Endothelial cell of umbilical vein (primary cell): ENCODE data around the gene ZNF559. TPM values are rescaled to one million over a fixed set of nuclear protein-coding genes. Genes with fewer than 3 reads are reported as not detected.

Source experiments
- BruUV-seq: library from RNA; stranded (reverse); fragments of 400-500 nt; replicated peaks from 2 replicates; lab custom pipeline; 2021; lab: Mats Ljungman, UMichigan
- CTCF ChIA-PET: fragments of 300-600, 350-600 bp; sonication (Branson Sonifier 250); formaldehyde crosslinking; loops from one replicate; lab custom pipeline; 2021; ENCODE audit warnings: antibody characterized with exemption, inconsistent platforms; lab: Charles Lee
- POLR2A ChIA-PET: fragments of 300-600, 350-600 bp; sonication (Branson Sonifier 250); formaldehyde crosslinking; loops from one replicate; lab custom pipeline; 2021; ENCODE audit warnings: antibody characterized with exemption, inconsistent platforms; lab: Charles Lee
- DNase-seq: peaks from one replicate; pipeline ENCODE4 v3.0.0-alpha.2; 2011; ENCODE audit warnings: low read depth, low spot score
- FAIRE-seq: peaks from 2 replicates; lab custom pipeline; 2011; peaks lifted over from hg19 to GRCh38; lab: Jason Lieb, UNC
- H2AFZ ChIP-seq: 2 replicates; pipeline ENCODE4 v1.6.0; 2012; ENCODE audit warnings: low read depth, low read length, control low read depth, inconsistent platforms
- H3K27ac ChIP-seq: 2 replicates; pipeline ENCODE4 v1.5.1; 2011; ENCODE audit warnings: low read depth, mild to moderate bottlenecking, control low read depth, low read length, moderate library complexity; ENCODE audit not compliant: insufficient read depth
- H3K27me3 ChIP-seq, 2 experiments: 2 replicates each; pipeline versions ENCODE4 v1.6.0 to v1.6.1; 2011; ENCODE audit warnings: low read length in 2 of 2, mixed read lengths in 1 of 2; ENCODE audit not compliant: control insufficient read depth in 2 of 2, insufficient read depth in 2 of 2
- H3K36me3 ChIP-seq, 2 experiments: 2 replicates in 1 of 2; 3 replicates in 1 of 2; pipeline ENCODE4 v1.5.1; 2011; ENCODE audit warnings: low read length in 2 of 2, mild to moderate bottlenecking in 1 of 2, moderate library complexity in 1 of 2; ENCODE audit not compliant: control insufficient read depth in 2 of 2, insufficient read depth in 2 of 2; ENCODE audit errors: extremely low read depth in 1 of 2
- H3K4me1 ChIP-seq: 3 replicates; pipeline ENCODE4 v1.5.1; 2011; ENCODE audit warnings: mild to moderate bottlenecking, low read length; ENCODE audit not compliant: control insufficient read depth, insufficient read depth; ENCODE audit errors: extremely low read depth
- H3K4me2 ChIP-seq: 2 replicates; pipeline ENCODE4 v1.6.1; 2011; ENCODE audit warnings: low read length, control low read depth, mixed read lengths; ENCODE audit not compliant: insufficient read depth
- H3K4me3 ChIP-seq, 3 experiments: fragments of 200-600 bp in 1 of 3; sonication (generic), shearing (Covaris generic) in 1 of 3; replicated peaks in 1 of 3; 2 replicates each; pipeline ENCODE4 v1.5.1; 2011 to 2016; ENCODE audit warnings: control low read depth in 3 of 3, low read length in 3 of 3, mild to moderate bottlenecking in 2 of 3, inconsistent platforms in 1 of 3, low read depth in 1 of 3, moderate library complexity in 1 of 3; ENCODE audit not compliant: insufficient read depth in 1 of 3
- H3K79me2 ChIP-seq: 2 replicates; pipeline ENCODE4 v1.6.0; 2012; ENCODE audit warnings: low read length, inconsistent platforms; ENCODE audit not compliant: control insufficient read depth, insufficient read depth
- H3K9ac ChIP-seq: replicated peaks from 2 replicates; pipeline ENCODE3; 2011; ENCODE audit warnings: low read length, control low read depth; ENCODE audit not compliant: insufficient read depth; ENCODE audit errors: extremely low read depth
- H3K9me1 ChIP-seq: replicated peaks from 3 replicates; pipeline ENCODE4 v1.6.0; 2011; ENCODE audit warnings: mild to moderate bottlenecking, low read length; ENCODE audit not compliant: control insufficient read depth, insufficient read depth; ENCODE audit errors: extremely low read depth
- H3K9me3 ChIP-seq: replicated peaks from 2 replicates; pipeline ENCODE4 v1.5.1; 2012; ENCODE audit warnings: low read length, inconsistent platforms; ENCODE audit not compliant: control insufficient read depth, insufficient read depth
- H4K20me1 ChIP-seq: replicated peaks from 2 replicates; pipeline ENCODE3; 2011; ENCODE audit warnings: mild to moderate bottlenecking, low read length; ENCODE audit not compliant: control insufficient read depth, insufficient read depth; ENCODE audit errors: extremely low read depth
- CTCF ChIP-seq, 2 donors: IDR thresholded peaks; 1 replicate in 1 of 2; 2 replicates in 1 of 2; pipeline ENCODE4 v1.5.1; 2011; ENCODE audit warnings: low read length in 2 of 2, mild to moderate bottlenecking in 2 of 2, moderate library complexity in 2 of 2, control low read depth in 1 of 2, inconsistent platforms in 1 of 2, low read depth in 1 of 2; ENCODE audit not compliant: insufficient read depth in 1 of 2; ENCODE audit errors: extremely low read depth in 1 of 2
- EZH2 ChIP-seq: IDR thresholded peaks from 2 replicates; pipeline ENCODE4 v1.6.1; 2012; ENCODE audit warnings: borderline replicate concordance, low read depth, mild to moderate bottlenecking, moderate library complexity, low read length, inconsistent platforms; ENCODE audit not compliant: severe bottlenecking
- FOS ChIP-seq: IDR thresholded peaks from 2 replicates; pipeline ENCODE4 v1.6.1; 2011; ENCODE audit warnings: mild to moderate bottlenecking, low read length, moderate library complexity, borderline replicate concordance; ENCODE audit not compliant: insufficient read depth
- GATA2 ChIP-seq: IDR thresholded peaks from 2 replicates; pipeline ENCODE4 v1.7.0; 2011; ENCODE audit warnings: low read depth, mild to moderate bottlenecking, moderate library complexity, mixed read lengths, low read length; ENCODE audit not compliant: insufficient read length, insufficient read depth
- JUN ChIP-seq: IDR thresholded peaks from 2 replicates; pipeline ENCODE4 v1.6.1; 2011; ENCODE audit warnings: borderline replicate concordance, low read depth; ENCODE audit not compliant: insufficient read length, insufficient read depth
- MAX ChIP-seq: IDR thresholded peaks from 2 replicates; pipeline ENCODE4 v1.6.1; 2011; ENCODE audit not compliant: insufficient read depth, insufficient read length
- MYC ChIP-seq: IDR thresholded peaks from one replicate; pipeline ENCODE4 v1.6.1; 2011; ENCODE audit warnings: mild to moderate bottlenecking, low read depth, low read length
- POLR2A ChIP-seq: IDR thresholded peaks from 2 replicates; pipeline ENCODE4 v1.6.1; 2012; ENCODE audit warnings: low read depth, mild to moderate bottlenecking, control low read depth, low read length
- POLR2AphosphoS5 ChIP-seq: IDR thresholded peaks from 2 replicates; pipeline ENCODE4 v1.6.1; 2012; ENCODE audit warnings: low read depth, mild to moderate bottlenecking, control low read depth, low read length, moderate library complexity; ENCODE audit not compliant: insufficient read depth
- dilution Hi-C: fragments of 300-500 bp; cut with MboI; formaldehyde crosslinking; loops from one replicate; pipeline ENCODE4 v1.15.0; 2019; ENCODE audit warnings: low sequenced_read_pairs; ENCODE audit not compliant: extremely low pct_ligation_motif_present
- intact Hi-C: fragments of 100-400 bp; cut with micrococcal nuclease; formaldehyde crosslinking; loops from one replicate; pipeline ENCODE4 v1.10.0; 2022
- polyA plus RNA-seq, 4 experiments: library from polyadenylated mRNA; depleted of rRNA in 3 of 4; stranded (reverse) in 3 of 4; unstranded in 1 of 4; fragments of >200 nt; gene quantifications; 2 replicates each; pipeline versions ENCODE4 v1.2.1 to v1.2.3, GENCODE V29; 2011 to 2012; ENCODE audit warnings: missing spikeins in 1 of 4
- total RNA-seq: library from RNA; stranded (reverse); gene quantifications from 2 replicates; pipeline ENCODE4 v1.2.3, GENCODE V29; 2021

The ZNF559 gene
- total and polyA plus RNA-seq, 2 donors (not counting 3 experiments of a cell fraction or from before 2014, with no cell fraction given): 7.8 to 13.5 TPM

DNA sequence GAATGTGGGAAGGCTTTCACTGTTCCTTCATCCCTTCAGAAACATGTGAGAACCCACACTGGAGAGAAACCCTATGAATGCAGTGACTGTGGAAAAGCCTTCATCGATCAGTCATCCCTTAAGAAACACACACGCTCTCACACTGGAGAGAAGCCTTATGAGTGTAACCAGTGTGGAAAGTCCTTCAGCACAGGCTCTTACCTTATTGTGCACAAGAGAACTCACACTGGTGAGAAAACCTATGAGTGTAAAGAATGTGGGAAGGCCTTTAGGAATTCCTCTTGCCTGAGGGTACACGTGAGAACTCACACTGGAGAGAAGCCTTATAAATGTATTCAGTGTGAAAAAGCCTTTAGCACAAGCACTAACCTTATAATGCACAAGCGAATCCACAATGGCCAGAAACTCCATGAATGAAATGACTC lies 57.4 kb downstream of the ZNF559 start:
- intact Hi-C loops (no loop called here), dilution Hi-C loops (no loop called here)
- H3K27me3 ChIP-seq: no peaks in the 10 kb centered on the region
- no peaks in the 10 kb centered on the region for H3K79me2 ChIP-seq
- no peak overlapping the region for H3K4me3 ChIP-seq
- BruUV-seq: no TSS peak
- H4K20me1 ChIP-seq: no peaks in the 10 kb centered on the region
- H3K9me3 ChIP-seq: peaks cover 11% of the 10 kb centered on the region
- ChIA-PET CTCF (no interaction called here), POLR2A (no interaction called here)
- no peak overlapping the region for H3K27ac ChIP-seq
- no peak for DNase-seq
- no peak for FAIRE-seq
- no peak overlapping the region for H3K9ac ChIP-seq
- no peak overlapping the region for H3K4me2 ChIP-seq
- no peaks in the 10 kb centered on the region for H3K4me1 ChIP-seq
- H3K9me1 ChIP-seq: no peaks in the 10 kb centered on the region
- TF ChIP-seq GATA2 (no peak), JUN (no peak), MYC (no peak), POLR2AphosphoS5 (no peak), POLR2A (no peak), MAX (no peak), FOS (no peak), CTCF (IDR thresholded peaks at IDR 0.05; ENCODE audit: extremely low read depth in 1 of 2, insufficient read depth in 1 of 2, low read depth in 1 of 2, low read length in 2 of 2) (no peak), EZH2 (no peak)
- no peak overlapping the region for H2AFZ ChIP-seq
- H3K36me3 ChIP-seq: peaks cover 0 to 2% of the 10 kb centered on the region in 2 experiments

Other genes with a start within 250 kb of the ZNF559 start
- gene OR1M1, start 237.1 kb upstream of the ZNF559 start, total RNA-seq: not detected in 2 replicates
- gene OR1M1, start 237.1 kb upstream of the ZNF559 start, polyA plus RNA-seq: not detected in 2 replicates
- gene OR7G2, start 216.7 kb upstream of the ZNF559 start, total RNA-seq: not detected in 2 replicates
- not detected in 2 replicates for gene OR7G2, start 216.7 kb upstream of the ZNF559 start, polyA plus RNA-seq
- not detected in 2 replicates for gene OR7G1, start 208.4 kb upstream of the ZNF559 start, total RNA-seq
- gene OR7G1, start 208.4 kb upstream of the ZNF559 start, polyA plus RNA-seq: not detected in 2 replicates
- gene OR7G3, start 197.2 kb upstream of the ZNF559 start, total RNA-seq: not detected in 2 replicates
- not detected in 2 replicates for gene OR7G3, start 197.2 kb upstream of the ZNF559 start, polyA plus RNA-seq
- 29.5 and 30.4 TPM in 2 replicates for gene ZNF317, start 183.8 kb upstream of the ZNF559 start, total RNA-seq
- gene ZNF317, start 183.8 kb upstream of the ZNF559 start, polyA plus RNA-seq: 13.8 and 14.2 TPM in 2 replicates
- not detected in 2 replicates for gene OR7D2, start 145.2 kb upstream of the ZNF559 start, total RNA-seq
- 0.05 TPM in 1 of 2 replicates, not detected in the other for gene OR7D2, start 145.2 kb upstream of the ZNF559 start, polyA plus RNA-seq
- not detected in 2 replicates for gene OR7D4, start 104.6 kb upstream of the ZNF559 start, total RNA-seq
- not detected in 2 replicates for gene OR7D4, start 104.6 kb upstream of the ZNF559 start, polyA plus RNA-seq
- gene OR7E24, start 73.2 kb upstream of the ZNF559 start, total RNA-seq: not detected in 2 replicates
- gene OR7E24, start 73.2 kb upstream of the ZNF559 start, polyA plus RNA-seq: not detected in 2 replicates
- gene ZNF699, start 14.3 kb upstream of the ZNF559 start, total RNA-seq: 3.9 and 4.7 TPM in 2 replicates
- 0.48 and 0.59 TPM in 2 replicates for gene ZNF699, start 14.3 kb upstream of the ZNF559 start, polyA plus RNA-seq
- gene ZNF177, start 38.8 kb downstream of the ZNF559 start, total RNA-seq: 0.42 and 0.69 TPM in 2 replicates
- gene ZNF177, start 38.8 kb downstream of the ZNF559 start, polyA plus RNA-seq: 0.76 and 0.86 TPM in 2 replicates
- 16.7 and 17.0 TPM in 2 replicates for gene ZNF266, start 111.4 kb downstream of the ZNF559 start, total RNA-seq
- gene ZNF266, start 111.4 kb downstream of the ZNF559 start, polyA plus RNA-seq: 11.8 and 16.7 TPM in 2 replicates
- gene ZNF560, start 174.4 kb downstream of the ZNF559 start, total RNA-seq: not detected in 2 replicates
- 0.03 and 0.06 TPM in 2 replicates for gene ZNF560, start 174.4 kb downstream of the ZNF559 start, polyA plus RNA-seq
- 14.6 and 16.1 TPM in 2 replicates for gene ZNF426, start 214.5 kb downstream of the ZNF559 start, total RNA-seq
- gene ZNF426, start 214.5 kb downstream of the ZNF559 start, polyA plus RNA-seq: 2.0 and 2.4 TPM in 2 replicates